Activated T-cell treated with anti-CD3 and anti-CD28 coated beads, Interleukin-2, amount 50 U/mL, for 48 hours (primary cell): ENCODE data around the gene TMEM126A.

Source experiments
- DNase-seq, 2 experiments: peaks; one replicate each; pipeline ENCODE4 v3.0.0-alpha.2; 2020

TMEM126A gene

DNA sequence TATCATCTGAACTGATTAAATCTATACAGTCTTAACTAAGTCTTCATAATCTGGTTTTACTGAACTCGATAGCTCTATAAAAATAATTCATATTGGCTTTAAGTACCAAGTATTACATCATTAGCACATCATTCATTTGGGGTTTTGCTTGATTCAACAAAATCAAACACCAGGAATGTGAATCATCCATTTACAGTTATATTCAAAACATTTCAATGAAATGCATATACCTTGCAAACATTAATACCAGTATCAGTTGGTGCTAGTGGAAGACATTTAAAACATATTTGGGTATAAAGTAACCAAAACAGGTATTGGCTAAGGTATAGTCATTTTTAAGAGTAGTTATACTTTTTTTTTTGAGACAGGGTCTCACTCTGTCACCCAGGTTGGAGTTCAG lies 50.4 kb downstream of the TMEM126A start:
- DNase-seq, result no peak

DNA sequence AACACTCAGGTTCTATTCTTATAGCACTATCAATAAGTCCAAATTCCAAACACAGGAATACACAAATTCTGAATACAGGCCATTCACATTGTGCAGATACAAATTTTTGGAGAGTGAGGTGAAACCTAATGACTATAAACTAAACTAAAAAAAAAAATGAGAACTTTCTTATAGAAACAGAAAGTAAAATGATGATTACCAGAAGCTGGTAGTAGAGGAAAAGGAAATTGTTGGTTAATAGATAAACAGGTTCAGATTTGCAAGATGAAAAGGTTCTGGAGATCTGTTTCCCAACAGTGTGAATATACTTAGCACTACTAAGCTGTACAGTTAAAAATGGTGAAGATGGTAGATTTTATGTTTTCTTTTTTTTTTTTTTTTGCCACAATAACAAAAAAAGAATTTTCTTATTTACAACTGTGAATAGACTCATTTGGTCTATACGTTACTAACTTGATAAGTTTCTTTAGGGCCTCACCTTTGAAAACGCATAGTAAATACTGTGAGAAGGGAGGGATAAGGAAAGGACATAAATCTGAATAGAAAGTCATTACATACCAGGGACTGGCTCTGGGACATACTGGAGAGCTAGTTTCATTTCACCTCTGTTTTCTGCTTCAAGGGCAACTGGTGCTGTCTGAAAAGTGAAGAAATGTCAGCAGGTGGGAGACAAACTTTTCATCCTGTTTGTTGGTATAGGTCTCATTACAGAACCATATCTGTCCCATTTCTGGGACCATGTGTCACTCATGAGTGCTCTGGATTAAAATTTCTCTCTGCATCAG lies 52.4 kb downstream of the TMEM126A start:
- no peak for DNase-seq

GRCh38 chr11:85704967-85705366 lies 57.2 kb downstream of the TMEM126A start:
- DNase-seq, result no peak

DNA sequence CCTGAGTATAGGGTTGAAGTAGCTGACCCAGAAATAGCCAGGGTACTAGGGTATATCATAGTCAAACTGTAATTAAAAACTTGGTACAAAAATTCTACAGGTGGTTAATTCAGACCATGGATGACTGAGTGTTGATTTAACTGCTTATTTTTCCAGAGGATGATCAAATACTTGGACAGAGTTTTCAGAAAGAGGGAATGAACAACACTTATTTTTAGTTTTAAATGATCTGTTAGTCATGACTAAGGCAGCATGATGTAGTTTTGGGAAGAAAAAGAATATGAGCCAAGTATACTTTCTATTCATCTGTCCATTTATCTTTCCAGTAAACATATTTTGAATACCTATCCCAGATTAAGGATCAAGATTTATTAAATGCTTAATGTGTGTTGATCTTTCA lies 58.0 kb downstream of the TMEM126A start:
- DNase-seq, result no peak
